Thyroid gland (tissue), 4 donors: Measurements from ENCODE around the gene UBA1.

Experiments
- POLR2A ChIP-seq, 2 donors: fragments of 450-650 bp; IDR thresholded peaks; one replicate each; pipeline ENCODE4 v1.6.1; 2017; ENCODE audit warnings: antibody characterized with exemption in 2 of 2, mild to moderate bottlenecking in 2 of 2, moderate library complexity in 1 of 2
- TF ChIP-seq, protein P1 (sequence below), 6 experiments: fragments of 200-600 bp in 3 of 6; fragments of 450-650 bp in 3 of 6; sonication (generic) in 3 of 6; IDR thresholded peaks; one replicate each; pipeline ENCODE4 v1.5.1; 2016 to 2019; ENCODE audit warnings: antibody characterized with exemption in 6 of 6, mild to moderate bottlenecking in 2 of 6, inconsistent platforms in 1 of 6, moderate library complexity in 1 of 6

DNA sequence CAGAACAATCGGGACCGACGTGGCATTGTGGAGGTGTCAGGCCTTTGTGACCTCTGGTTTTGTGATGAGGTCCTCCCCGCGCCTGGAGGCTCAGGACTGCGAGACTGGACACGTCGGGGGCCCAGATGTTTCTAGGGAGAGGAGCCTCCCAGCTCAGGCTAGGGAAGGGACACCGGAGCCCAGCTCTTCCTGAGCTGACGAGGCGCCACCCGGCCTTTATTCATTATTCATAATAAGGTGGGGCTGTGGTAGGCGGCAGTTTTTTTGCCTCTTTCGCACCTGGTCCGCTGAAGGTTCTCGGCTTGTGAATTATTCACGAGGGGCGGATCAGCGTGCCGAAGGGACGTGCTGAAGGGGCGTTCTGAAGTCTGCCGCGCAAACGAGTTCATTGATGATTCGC, 2.3 kb upstream of the UBA1 start:
- TF ChIP-seq, protein P1, sequence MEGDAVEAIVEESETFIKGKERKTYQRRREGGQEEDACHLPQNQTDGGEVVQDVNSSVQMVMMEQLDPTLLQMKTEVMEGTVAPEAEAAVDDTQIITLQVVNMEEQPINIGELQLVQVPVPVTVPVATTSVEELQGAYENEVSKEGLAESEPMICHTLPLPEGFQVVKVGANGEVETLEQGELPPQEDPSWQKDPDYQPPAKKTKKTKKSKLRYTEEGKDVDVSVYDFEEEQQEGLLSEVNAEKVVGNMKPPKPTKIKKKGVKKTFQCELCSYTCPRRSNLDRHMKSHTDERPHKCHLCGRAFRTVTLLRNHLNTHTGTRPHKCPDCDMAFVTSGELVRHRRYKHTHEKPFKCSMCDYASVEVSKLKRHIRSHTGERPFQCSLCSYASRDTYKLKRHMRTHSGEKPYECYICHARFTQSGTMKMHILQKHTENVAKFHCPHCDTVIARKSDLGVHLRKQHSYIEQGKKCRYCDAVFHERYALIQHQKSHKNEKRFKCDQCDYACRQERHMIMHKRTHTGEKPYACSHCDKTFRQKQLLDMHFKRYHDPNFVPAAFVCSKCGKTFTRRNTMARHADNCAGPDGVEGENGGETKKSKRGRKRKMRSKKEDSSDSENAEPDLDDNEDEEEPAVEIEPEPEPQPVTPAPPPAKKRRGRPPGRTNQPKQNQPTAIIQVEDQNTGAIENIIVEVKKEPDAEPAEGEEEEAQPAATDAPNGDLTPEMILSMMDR (IDR thresholded peaks at IDR 0.05), result no peak
- TF ChIP-seq POLR2A (IDR thresholded peaks at IDR 0.05), result peak in 1 of 2 donors; percentile 6
